ENCODE measurements around the gene ARHGAP24.

- TF ChIP-seq TAF1 (IDR thresholded peaks at IDR 0.05; ENCODE audit: borderline replicate concordance, insufficient read depth, low read length), result no peak
- no peak for TF ChIP-seq POLR2AphosphoS5 (IDR thresholded peaks at IDR 0.05; ENCODE audit: low read depth, low read length)
- TF ChIP-seq REST (IDR thresholded peaks at IDR 0.05; ENCODE audit: insufficient read depth in 1 of 2, low read depth in 2 of 2, low read length in 2 of 2), result no peak
- no peak for TF ChIP-seq SIN3A (IDR thresholded peaks at IDR 0.05; ENCODE audit: borderline replicate concordance, insufficient read depth, low read length)
- TF ChIP-seq FOXP2 (optimal IDR thresholded peaks at IDR 0.05; ENCODE audit: borderline replicate concordance, extremely low read depth, extremely low read length, insufficient read depth), result no peak
These were observed 271.0 kb downstream of the ARHGAP24 start for GRCh38 chr4:85745939-85746338.
